GM21447 (cell line): Measurements from ENCODE around the gene ARMC2.
"Not testable (repeated sequence)": the region's sequence is repeated elsewhere in the genome, so short reads cannot be mapped to it uniquely, and the experiment has no call there.

Experiments used
- ATAC-seq: cut with Tn5 transposase; IDR thresholded peaks from one replicate; pipeline ENCODE4 v1.9.1; 2021; ENCODE audit not compliant: unreplicated experiment

Gene ARMC2

GRCh38 chr6:108951351-108951953, 103.2 kb downstream of the ARMC2 start:
- no peak for ATAC-seq

GRCh38 chr6:108952776-108953486, 104.7 kb downstream of the ARMC2 start:
- no peak for ATAC-seq

GRCh38 chr6:108953681-108954080, 105.5 kb downstream of the ARMC2 start:
- ATAC-seq: no peak

DNA sequence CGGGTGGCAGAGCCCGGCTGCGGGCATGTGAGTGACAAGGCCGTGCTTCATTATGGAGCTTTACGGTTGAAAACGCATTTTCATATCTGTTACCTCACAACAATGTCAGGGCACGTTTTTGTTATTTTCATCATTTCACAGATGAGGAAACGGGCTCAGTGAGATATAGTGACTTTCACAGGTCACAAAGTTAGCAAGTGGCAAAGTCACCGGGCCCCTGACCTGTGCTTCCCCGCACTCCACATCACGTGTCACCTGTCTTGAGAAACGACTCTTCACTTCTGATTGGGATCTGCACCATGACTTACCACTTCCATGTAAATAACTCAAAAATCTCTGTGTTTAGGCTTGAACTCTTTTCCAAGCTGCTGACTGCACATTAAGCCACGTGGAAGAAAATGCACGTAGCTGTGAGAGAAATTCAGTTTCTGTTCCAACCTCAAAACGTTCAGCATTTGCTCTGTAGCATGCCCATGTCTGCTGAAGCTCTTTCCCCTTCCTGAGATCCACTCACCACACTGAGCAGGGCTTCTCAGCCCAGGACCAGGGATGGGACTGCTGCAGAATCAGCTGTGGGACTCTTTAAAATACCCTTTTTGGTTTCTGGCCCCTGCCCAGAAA, 107.2 kb downstream of the ARMC2 start:
- ATAC-seq: no peak

DNA sequence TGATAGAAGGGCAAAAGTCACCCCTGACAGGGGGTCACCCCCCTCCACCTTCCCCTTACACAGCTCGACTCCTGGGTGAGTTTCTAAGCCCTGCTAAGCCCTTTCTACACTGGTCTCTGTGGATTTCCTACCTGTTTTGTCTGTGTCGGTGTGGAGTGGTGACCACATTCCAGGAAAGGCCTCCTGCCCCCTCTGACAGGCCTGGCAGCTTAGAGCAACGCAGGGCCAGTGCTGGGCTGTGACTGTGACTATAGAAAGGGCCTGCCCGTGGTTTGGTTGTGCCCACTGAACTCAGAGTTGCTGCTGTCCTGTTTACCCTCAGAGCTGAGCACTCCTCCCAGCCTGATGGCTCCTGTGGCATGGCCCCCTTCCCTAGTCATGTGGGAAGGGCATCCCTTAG, 109.0 kb downstream of the ARMC2 start:
- ATAC-seq: no peak

- ATAC-seq: no peak
Measured at GRCh38 chr6:108958900-108959770, 110.9 kb downstream of the ARMC2 start.

GRCh38 chr6:108959972-108960582, 111.9 kb downstream of the ARMC2 start:
- ATAC-seq: no peak

DNA sequence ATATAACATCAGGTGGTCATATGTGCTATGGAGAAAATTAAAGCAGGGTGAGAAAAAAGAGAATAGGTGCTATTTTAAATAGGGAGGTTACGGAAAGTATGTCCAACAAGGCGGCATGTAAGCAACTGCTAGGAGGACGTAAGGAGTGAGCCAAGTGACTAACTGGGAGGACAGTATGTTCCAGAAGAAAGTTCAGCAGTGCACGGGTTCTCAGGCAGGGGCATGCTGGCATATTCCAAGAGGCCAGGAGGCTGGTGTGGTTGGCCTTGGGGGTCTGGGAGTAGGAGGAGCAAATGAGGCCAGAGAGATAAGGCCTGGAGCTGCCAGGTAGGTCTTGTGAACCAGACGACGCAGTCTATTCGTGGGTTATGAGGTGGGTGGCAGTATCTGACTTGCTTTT, 112.4 kb downstream of the ARMC2 start:
- ATAC-seq: no peak

DNA sequence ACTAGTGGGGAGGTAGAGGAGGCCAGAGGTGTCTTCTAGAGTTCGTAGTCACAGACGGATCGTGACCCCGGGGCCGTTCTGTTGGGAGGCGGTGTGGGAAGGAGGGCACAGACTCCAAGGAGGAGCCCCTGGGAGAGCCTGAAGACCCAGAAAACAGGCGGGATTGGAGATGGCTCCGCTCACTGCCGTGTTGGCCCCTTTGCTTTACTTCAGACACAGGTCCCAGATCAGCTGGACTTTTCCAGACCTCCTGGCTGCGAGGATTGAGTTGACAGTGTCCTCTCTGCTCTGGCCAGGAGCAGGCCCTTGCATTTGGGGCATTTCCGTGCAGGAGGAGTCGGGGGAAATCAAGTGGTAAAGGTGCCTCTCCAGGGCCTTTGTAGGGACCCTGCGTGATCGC, 112.9 kb downstream of the ARMC2 start:
- no peak for ATAC-seq

- no peak for ATAC-seq
Measured at GRCh38 chr6:108961985-108962384, 113.8 kb downstream of the ARMC2 start.

DNA sequence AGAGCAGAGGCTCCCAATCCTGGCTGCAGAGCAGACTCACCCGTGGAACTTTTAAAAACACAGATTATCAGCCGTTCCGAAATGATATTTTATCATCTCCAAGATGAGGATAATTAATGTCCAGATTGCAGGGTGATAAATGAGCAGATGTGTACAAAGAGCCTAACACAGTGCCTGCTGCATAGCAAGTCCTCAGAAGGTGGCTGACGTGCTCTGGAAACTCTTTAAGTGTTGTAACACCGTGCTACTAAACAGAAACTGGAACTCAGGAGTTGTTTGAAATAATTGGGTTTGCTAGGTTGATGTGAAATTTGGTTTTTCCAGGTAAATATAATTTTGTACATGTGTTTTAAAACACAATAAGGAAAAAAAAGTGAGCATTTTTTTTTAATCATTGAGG, 118.0 kb downstream of the ARMC2 start:
- no peak for ATAC-seq

GRCh38 chr6:108966855-108967755, 118.9 kb downstream of the ARMC2 start:
- no peak for ATAC-seq

- ATAC-seq: no peak
Measured at GRCh38 chr6:108968325-108969316, 120.4 kb downstream of the ARMC2 start.

DNA sequence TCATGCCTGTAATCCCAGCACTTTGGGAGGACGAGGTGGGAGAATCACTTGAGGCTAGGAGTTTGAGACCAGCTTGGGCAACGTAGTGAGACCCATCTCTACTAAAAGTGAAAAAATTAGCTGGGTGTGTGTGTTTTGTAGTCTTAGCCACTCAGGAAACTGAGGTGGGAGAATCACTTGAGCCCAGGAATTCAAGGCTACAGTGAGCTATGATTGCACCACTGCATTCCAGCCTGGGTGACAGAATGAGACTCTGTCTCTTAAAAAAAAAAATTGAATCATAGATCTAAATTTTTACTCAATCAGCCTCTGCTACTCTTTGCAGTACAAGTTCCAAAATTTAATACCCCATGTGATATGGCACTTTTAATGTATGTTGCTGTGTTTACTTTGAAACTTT, 121.6 kb downstream of the ARMC2 start:
- no peak for ATAC-seq

GRCh38 chr6:108974201-108974600, 126.0 kb downstream of the ARMC2 start:
- no peak for ATAC-seq

GRCh38 chr6:108978638-108979037, 130.4 kb downstream of the ARMC2 start:
- ATAC-seq: not testable (repeated sequence)

DNA sequence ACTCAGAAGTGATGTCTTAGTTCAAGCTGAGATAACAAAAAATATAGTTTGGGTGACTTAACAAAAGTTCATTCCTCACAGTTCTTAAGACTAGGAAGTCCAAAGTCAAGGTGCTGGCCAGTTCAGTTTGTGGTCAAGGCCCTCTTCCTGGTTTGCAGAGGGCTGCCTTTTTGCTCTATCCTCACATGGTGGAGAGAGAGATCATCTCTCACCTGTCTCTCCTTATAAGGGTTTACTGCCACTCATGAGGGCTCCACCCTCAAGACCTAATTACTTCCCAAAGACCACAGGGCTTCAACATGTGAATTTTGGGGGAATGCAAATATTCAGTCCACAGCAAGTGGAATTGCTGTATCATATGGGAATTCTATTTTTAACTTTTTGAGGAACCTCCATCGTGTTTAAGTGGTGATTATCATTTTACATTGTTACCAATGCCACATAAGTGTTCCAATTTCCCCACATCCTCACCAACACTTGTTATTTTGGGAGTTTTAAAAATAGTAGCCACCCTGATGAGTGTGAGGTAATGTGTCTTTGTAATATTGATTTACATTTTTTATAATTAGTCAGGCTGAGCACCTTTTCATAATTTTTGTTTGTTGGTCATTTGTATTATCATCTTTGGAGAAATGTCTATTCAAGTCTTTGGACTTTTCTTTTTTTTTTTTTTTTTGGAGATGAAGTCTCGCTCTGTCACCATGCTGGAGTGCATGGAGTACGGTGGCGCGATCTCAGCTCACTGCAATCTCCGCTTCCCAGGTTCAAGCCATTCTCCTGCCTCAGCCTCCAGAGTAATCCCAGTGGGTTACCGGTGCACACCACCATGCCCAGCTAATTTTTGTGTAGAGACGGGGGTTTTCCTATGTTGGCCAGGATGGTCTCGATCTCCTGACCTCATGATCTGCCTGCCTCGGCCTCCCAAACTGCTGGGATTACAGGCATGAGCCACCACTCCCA, 134.2 kb downstream of the ARMC2 start:
- no peak for ATAC-seq

DNA sequence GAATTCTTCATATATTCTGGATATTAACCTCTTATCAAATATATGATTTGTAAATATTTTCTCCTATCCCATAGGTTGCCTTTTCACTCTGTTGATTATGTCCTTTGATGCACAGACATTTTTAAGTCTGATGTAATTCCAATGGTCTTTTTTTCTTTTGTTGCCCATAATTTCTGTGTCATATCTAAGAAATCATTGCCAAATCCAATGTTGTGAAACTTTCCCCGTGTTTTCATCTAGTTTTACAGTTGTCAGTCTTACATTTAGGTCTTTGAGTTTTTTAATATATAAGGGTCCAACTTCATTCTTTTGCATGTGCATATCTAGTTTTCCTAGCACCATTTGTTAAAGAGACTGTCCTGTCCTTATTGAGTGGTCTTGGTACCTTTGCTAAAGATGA, 134.9 kb downstream of the ARMC2 start:
- no peak for ATAC-seq
